PC-3 (cell line): ENCODE results near the gene ANGPTL2.

Source experiments
- EZH2phosphoT487 ChIP-seq: fragments of 300-600 bp; sonication (generic); IDR thresholded peaks from 2 replicates; pipeline ENCODE4 v1.6.1; 2018; ENCODE audit warnings: mild to moderate bottlenecking, antibody characterized with exemption, low read length, borderline replicate concordance
- TF ChIP-seq, protein P1 (sequence below): fragments of 300-600 bp; sonication (generic); conservative IDR thresholded peaks from 2 replicates; pipeline ENCODE4 v1.5.1; 2017; ENCODE audit warnings: antibody characterized with exemption, low read depth, mild to moderate bottlenecking, low read length

GRCh38 chr9:127163409-127163808, 41.0 kb upstream of the ANGPTL2 start:
- TF ChIP-seq EZH2phosphoT487 = no peak
- TF ChIP-seq, protein P1, sequence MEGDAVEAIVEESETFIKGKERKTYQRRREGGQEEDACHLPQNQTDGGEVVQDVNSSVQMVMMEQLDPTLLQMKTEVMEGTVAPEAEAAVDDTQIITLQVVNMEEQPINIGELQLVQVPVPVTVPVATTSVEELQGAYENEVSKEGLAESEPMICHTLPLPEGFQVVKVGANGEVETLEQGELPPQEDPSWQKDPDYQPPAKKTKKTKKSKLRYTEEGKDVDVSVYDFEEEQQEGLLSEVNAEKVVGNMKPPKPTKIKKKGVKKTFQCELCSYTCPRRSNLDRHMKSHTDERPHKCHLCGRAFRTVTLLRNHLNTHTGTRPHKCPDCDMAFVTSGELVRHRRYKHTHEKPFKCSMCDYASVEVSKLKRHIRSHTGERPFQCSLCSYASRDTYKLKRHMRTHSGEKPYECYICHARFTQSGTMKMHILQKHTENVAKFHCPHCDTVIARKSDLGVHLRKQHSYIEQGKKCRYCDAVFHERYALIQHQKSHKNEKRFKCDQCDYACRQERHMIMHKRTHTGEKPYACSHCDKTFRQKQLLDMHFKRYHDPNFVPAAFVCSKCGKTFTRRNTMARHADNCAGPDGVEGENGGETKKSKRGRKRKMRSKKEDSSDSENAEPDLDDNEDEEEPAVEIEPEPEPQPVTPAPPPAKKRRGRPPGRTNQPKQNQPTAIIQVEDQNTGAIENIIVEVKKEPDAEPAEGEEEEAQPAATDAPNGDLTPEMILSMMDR = no peak
